Breast epithelium (tissue), 4 donors: ENCODE results near the gene GNA12. TPM values are rescaled to one million over a fixed set of nuclear protein-coding genes. Genes with fewer than 3 reads are reported as not detected.

Source experiments
- DNase-seq, 2 donors: peaks; one replicate each; pipeline ENCODE4 v3.0.0-alpha.2; 2019; ENCODE audit warnings: low spot score in 2 of 2
- H3K27ac ChIP-seq, 2 donors: fragments of 200-600 bp; sonication (generic) in 1 of 2; one replicate each; pipeline ENCODE4 v1.5.1; 2016 to 2019; ENCODE audit warnings: mild to moderate bottlenecking in 1 of 2
- H3K27me3 ChIP-seq, 2 donors: fragments of 200-600 bp; sonication (generic) in 1 of 2; one replicate each; pipeline versions ENCODE4 v1.5.1 to v1.6.0; 2017 to 2019; ENCODE audit warnings: control low read depth in 1 of 2, mild to moderate bottlenecking in 1 of 2
- H3K36me3 ChIP-seq: fragments of 200-600 bp; one replicate; pipeline ENCODE4 v1.5.1; 2019
- H3K4me1 ChIP-seq, 2 donors: fragments of 200-600 bp; sonication (generic); one replicate each; pipeline ENCODE4 v1.5.1; 2016 to 2019; ENCODE audit warnings: control low read depth in 1 of 2
- H3K4me3 ChIP-seq, 3 donors: fragments of 200-600 bp; sonication (generic); 1 replicate in 2 of 3; 2 replicates in 1 of 3; pipeline ENCODE4 v1.5.1; 2016 to 2019; ENCODE audit warnings: mild to moderate bottlenecking in 3 of 3, moderate library complexity in 2 of 3
- H3K9me3 ChIP-seq, 2 donors: fragments of 200-600 bp; sonication (generic) in 1 of 2; one replicate each; pipeline ENCODE4 v1.5.1; 2016 to 2019; ENCODE audit warnings: control low read depth in 1 of 2
- POLR2A ChIP-seq: fragments of 450-650 bp; IDR thresholded peaks from one replicate; pipeline ENCODE4 v1.6.1; 2016; ENCODE audit warnings: antibody characterized with exemption, mild to moderate bottlenecking, moderate library complexity
- POLR2AphosphoS5 ChIP-seq, 3 donors: sonication (generic); formaldehyde crosslinking; IDR thresholded peaks; one replicate each; pipeline ENCODE4 v1.6.1; 2017; ENCODE audit warnings: antibody characterized with exemption in 3 of 3
- intact Hi-C: fragments of 100-400 bp; cut with DNase I; formaldehyde crosslinking; loops from one replicate; pipeline ENCODE4 v1.15.1; 2023; ENCODE audit warnings: low total_unique reads
- total RNA-seq, 3 donors: library from RNA; depleted of rRNA; stranded (reverse); fragments of >200 nt; gene quantifications; one replicate each; pipeline ENCODE4 v1.1.0, GENCODE V29; 2016
- TF ChIP-seq, protein P1 (sequence below), 3 donors: fragments of 450-650 bp; IDR thresholded peaks; one replicate each; pipeline ENCODE4 v1.5.1; 2016 to 2017; ENCODE audit warnings: antibody characterized with exemption in 3 of 3, mild to moderate bottlenecking in 3 of 3, moderate library complexity in 3 of 3

GNA12 gene
- total RNA-seq, 3 donors from 2014 or later, result 11.3 to 31.4 (median 24.9) TPM

- H3K27ac ChIP-seq, result no peak overlapping the region
- TF ChIP-seq, protein P1, sequence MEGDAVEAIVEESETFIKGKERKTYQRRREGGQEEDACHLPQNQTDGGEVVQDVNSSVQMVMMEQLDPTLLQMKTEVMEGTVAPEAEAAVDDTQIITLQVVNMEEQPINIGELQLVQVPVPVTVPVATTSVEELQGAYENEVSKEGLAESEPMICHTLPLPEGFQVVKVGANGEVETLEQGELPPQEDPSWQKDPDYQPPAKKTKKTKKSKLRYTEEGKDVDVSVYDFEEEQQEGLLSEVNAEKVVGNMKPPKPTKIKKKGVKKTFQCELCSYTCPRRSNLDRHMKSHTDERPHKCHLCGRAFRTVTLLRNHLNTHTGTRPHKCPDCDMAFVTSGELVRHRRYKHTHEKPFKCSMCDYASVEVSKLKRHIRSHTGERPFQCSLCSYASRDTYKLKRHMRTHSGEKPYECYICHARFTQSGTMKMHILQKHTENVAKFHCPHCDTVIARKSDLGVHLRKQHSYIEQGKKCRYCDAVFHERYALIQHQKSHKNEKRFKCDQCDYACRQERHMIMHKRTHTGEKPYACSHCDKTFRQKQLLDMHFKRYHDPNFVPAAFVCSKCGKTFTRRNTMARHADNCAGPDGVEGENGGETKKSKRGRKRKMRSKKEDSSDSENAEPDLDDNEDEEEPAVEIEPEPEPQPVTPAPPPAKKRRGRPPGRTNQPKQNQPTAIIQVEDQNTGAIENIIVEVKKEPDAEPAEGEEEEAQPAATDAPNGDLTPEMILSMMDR (IDR thresholded peaks at IDR 0.05), result no peak
- TF ChIP-seq POLR2A, result no peak
- TF ChIP-seq POLR2AphosphoS5 (IDR thresholded peaks at IDR 0.05), result no peak
Observed at GRCh38 chr7:2716488-2716887, 127.6 kb downstream of the GNA12 start.

DNA sequence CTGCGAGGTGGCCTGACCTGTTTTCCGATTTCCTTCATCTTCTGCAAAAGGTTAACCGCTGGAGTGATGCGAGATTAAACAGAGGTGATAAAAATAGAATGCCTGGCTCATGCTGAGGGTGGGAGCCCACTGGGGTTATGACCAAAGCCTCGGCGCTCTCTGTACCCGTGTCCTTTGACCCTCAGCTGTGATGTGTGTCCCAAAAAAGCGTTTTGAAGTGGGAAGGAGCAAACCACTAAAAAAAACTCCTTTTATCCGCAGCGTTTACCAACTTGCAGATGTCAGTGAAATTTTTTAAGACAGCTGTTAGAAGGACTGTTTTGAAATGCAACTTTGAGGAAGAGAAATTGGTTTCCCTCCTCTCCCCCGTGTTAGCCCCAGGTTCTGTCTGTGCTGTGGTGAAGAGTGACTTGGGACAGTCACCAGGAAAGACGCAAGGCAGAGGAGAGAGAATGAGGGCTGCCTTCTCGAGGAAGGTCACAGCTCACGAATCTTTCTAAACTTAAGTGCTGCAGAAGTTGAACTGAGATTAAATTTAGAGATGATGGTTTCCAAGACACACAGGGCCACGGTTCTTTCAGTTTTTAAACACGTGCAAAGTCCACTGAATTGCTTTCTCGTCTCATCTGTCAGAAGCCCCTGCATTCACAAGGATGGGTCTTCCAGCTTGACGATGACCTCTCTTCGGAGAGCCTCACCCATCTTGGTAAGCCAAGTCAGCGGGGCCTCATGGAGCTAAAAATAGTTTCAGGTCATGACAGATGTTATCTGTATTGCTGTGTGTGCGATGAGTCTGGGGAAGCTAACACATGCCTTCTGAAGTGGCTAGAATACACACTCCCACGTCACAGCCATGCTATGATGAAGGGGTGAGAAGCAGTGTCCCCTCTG lies 128.5 kb downstream of the GNA12 start:
- Histone ChIP-seq H3K36me3 (no peaks in the 10 kb centered on the region), H3K27ac (no peak overlapping the region), H3K4me3 (no peak overlapping the region), H3K27me3 (no peaks in the 10 kb centered on the region), H3K9me3 (no peaks in the 10 kb centered on the region), H3K4me1 (peaks cover 0 to 3% of the 10 kb centered on the region in 2 donors)
- TF ChIP-seq POLR2AphosphoS5 (IDR thresholded peaks at IDR 0.05) (no peak), POLR2A (no peak)
- TF ChIP-seq, protein P1 (IDR thresholded peaks at IDR 0.05), result no peak
- intact Hi-C loops, result no loop called here
- DNase-seq, result no peak

More at GRCh38 chr7:2716488-2716887, 127.6 kb downstream of the GNA12 start:
- H3K4me1 ChIP-seq, result peaks cover 0 to 3% of the 10 kb centered on the region in 2 donors
- H3K4me3 ChIP-seq, result no peak overlapping the region
- no peaks in the 10 kb centered on the region for H3K9me3 ChIP-seq
- DNase-seq, result no peak
- H3K36me3 ChIP-seq, result no peaks in the 10 kb centered on the region
- no peaks in the 10 kb centered on the region for H3K27me3 ChIP-seq
- intact Hi-C loops, result no loop called here

- Histone ChIP-seq H3K36me3 (no peaks in the 10 kb centered on the region), H3K4me1 (peaks cover 0 to 3% of the 10 kb centered on the region in 2 donors), H3K4me3 (no peak overlapping the region), H3K27me3 (no peaks in the 10 kb centered on the region), H3K9me3 (no peaks in the 10 kb centered on the region), H3K27ac (no peak overlapping the region)
- DNase-seq, result no peak
- TF ChIP-seq POLR2A (no peak), POLR2AphosphoS5 (IDR thresholded peaks at IDR 0.05) (no peak)
- TF ChIP-seq, protein P1 (IDR thresholded peaks at IDR 0.05), result no peak
- intact Hi-C loops, result loop anchor here (5.0 kb wide), 1 partner anchor 1742 kb away; no protein-coding TSS in a partner anchor
Observed at GRCh38 chr7:2714636-2715035, 129.5 kb downstream of the GNA12 start.

DNA sequence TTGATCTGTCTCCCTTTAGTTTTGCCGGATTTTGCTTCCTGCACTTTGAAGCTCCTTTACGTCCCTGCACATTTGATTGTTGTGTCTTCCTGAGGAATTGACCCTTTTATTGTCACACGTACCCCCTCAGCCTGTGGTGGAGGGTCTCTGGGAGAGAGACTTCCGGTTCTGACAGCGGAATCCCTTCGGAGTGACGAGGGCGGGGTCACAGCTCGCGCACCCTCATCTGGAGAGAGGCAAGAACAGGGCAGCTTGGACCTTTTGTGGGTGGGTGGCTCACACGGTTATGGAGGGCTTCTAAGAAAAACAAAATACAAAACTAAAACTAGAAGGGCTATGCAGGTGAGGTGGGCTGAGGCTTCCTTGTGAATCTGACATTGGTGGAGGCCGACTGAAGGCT lies 130.1 kb downstream of the GNA12 start:
- Histone ChIP-seq H3K9me3 (no peaks in the 10 kb centered on the region), H3K36me3 (no peaks in the 10 kb centered on the region), H3K4me3 (no peak overlapping the region), H3K4me1 (peaks cover 0 to 3% of the 10 kb centered on the region in 2 donors), H3K27ac (no peak overlapping the region), H3K27me3 (no peaks in the 10 kb centered on the region)
- intact Hi-C loops, result loop anchor here (5.0 kb wide), 1 partner anchor 1742 kb away; no protein-coding TSS in a partner anchor
- DNase-seq, result no peak
- TF ChIP-seq, protein P1 (IDR thresholded peaks at IDR 0.05), result no peak
- TF ChIP-seq POLR2AphosphoS5 (IDR thresholded peaks at IDR 0.05) (no peak), POLR2A (no peak)

DNA sequence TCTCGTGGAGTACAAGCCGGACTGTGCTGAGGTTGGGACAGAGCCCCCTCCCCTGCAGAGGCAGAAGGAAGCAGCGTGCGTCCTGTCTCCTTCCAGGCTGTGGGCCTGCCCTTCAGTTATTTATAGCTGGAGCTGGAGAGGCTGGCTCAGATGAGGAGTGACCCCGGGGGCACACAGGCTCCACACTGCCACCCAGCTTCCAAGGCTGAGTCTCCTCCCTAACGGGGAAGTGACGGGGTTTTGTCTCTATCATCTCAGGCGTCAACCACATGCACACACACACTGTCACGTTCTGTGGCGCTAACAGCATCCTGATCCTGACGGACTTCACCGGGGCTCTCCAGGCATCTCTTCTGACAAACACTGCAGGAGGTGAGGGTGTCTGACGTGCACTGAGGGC lies 130.7 kb downstream of the GNA12 start:
- no peaks in the 10 kb centered on the region for H3K36me3 ChIP-seq
- no peak for DNase-seq
- TF ChIP-seq, protein P1 (IDR thresholded peaks at IDR 0.05), result no peak
- TF ChIP-seq POLR2AphosphoS5 (IDR thresholded peaks at IDR 0.05) (no peak), POLR2A (no peak)
- H3K9me3 ChIP-seq, result no peaks in the 10 kb centered on the region
- H3K4me1 ChIP-seq, result peaks cover 0 to 3% of the 10 kb centered on the region in 2 donors
- no peak overlapping the region for H3K27ac ChIP-seq
- no peaks in the 10 kb centered on the region for H3K27me3 ChIP-seq
- H3K4me3 ChIP-seq, result no peak overlapping the region
- intact Hi-C loops, result loop anchor here (5.0 kb wide), 1 partner anchor 1741 kb away; no protein-coding TSS in a partner anchor
